LNCaP clone FGC (cell line): ENCODE measurements around the gene ART3.
"Not testable (repeated sequence)": the region's sequence is repeated elsewhere in the genome, so short reads cannot be mapped to it uniquely, and the experiment has no call there.

Experiments
- DNase-seq: peaks from one replicate; pipeline ENCODE4 v3.0.0-alpha.2; 2011; ENCODE audit warnings: low read depth
- H3K4me3 ChIP-seq: 2 replicates; pipeline ENCODE4 v1.5.1; 2011; ENCODE audit warnings: mild to moderate bottlenecking, low read depth, low read length, control low read depth
- CTCF ChIP-seq: IDR thresholded peaks from 2 replicates; pipeline ENCODE4 v1.5.1; 2012; ENCODE audit warnings: mild to moderate bottlenecking; ENCODE audit not compliant: control insufficient read depth, insufficient read depth; ENCODE audit errors: extremely low read depth

The ART3 gene

GRCh38 chr4:76050560-76051050 lies 23.9 kb upstream of the ART3 start:
- not testable (repeated sequence) for H3K4me3 ChIP-seq, DNase-seq

- no peak for DNase-seq
- H3K4me3 ChIP-seq, result no peak overlapping the region
- no peak for TF ChIP-seq CTCF
These were observed 20.8 kb upstream of the ART3 start for GRCh38 chr4:76053730-76054129.

GRCh38 chr4:76055016-76055415 lies 19.5 kb upstream of the ART3 start:
- no peak for DNase-seq
- no peak for TF ChIP-seq CTCF
- no peak overlapping the region for H3K4me3 ChIP-seq

- no peak for DNase-seq
- TF ChIP-seq CTCF, result no peak
- no peak overlapping the region for H3K4me3 ChIP-seq
These were observed 19.1 kb upstream of the ART3 start for GRCh38 chr4:76055421-76055820.

GRCh38 chr4:76058302-76058701 lies 16.2 kb upstream of the ART3 start:
- H3K4me3 ChIP-seq, result no peak overlapping the region
- no peak for TF ChIP-seq CTCF

GRCh38 chr4:76058888-76059426 lies 15.6 kb upstream of the ART3 start:
- no peak for DNase-seq
- no peak for TF ChIP-seq CTCF
- no peak overlapping the region for H3K4me3 ChIP-seq

More at GRCh38 chr4:76058302-76058701, 16.2 kb upstream of the ART3 start:
- DNase-seq, result no peak

- TF ChIP-seq CTCF, result no peak
- DNase-seq, result no peak
These were observed 14.8 kb upstream of the ART3 start for GRCh38 chr4:76059750-76060149.

GRCh38 chr4:76060506-76060905 lies 14.0 kb upstream of the ART3 start:
- DNase-seq, result no peak
- no peak for TF ChIP-seq CTCF
- H3K4me3 ChIP-seq, result no peak overlapping the region

More at GRCh38 chr4:76059750-76060149, 14.8 kb upstream of the ART3 start:
- no peak overlapping the region for H3K4me3 ChIP-seq
